CD14-positive monocyte (primary cell): ENCODE results near the gene HAO2. TPM values are rescaled to one million over a fixed set of nuclear protein-coding genes. Genes with fewer than 3 reads are reported as not detected.

Source experiments
- DNase-seq, 3 donors: peaks; one replicate each; pipeline ENCODE4 v3.0.0-alpha.2; 2011 to 2022
- H2AFZ ChIP-seq: 2 replicates; pipeline ENCODE4 v1.6.0; 2012; ENCODE audit warnings: mild to moderate bottlenecking, low read depth, low read length, inconsistent platforms; ENCODE audit not compliant: insufficient read depth, poor library complexity, severe bottlenecking
- H3K27ac ChIP-seq, 2 donors: 1 replicate in 1 of 2; 2 replicates in 1 of 2; pipeline ENCODE4 v1.5.1; 2012 to 2013; ENCODE audit warnings: low read length in 2 of 2, control low read depth in 1 of 2, inconsistent platforms in 1 of 2, low read depth in 1 of 2, mild to moderate bottlenecking in 1 of 2
- H3K27me3 ChIP-seq, 2 donors: one replicate each; pipeline versions ENCODE4 v1.6.0 to v1.6.1; 2011 to 2013; ENCODE audit warnings: low read length in 2 of 2; ENCODE audit not compliant: control insufficient read depth in 2 of 2, insufficient read depth in 2 of 2
- H3K36me3 ChIP-seq, 2 donors: replicated peaks in 1 of 2; 1 replicate in 1 of 2; 2 replicates in 1 of 2; pipeline versions ENCODE4 v1.5.1 to v1.6.1; 2012 to 2013; ENCODE audit warnings: low read length in 2 of 2, control low read depth in 1 of 2, inconsistent platforms in 1 of 2, mild to moderate bottlenecking in 1 of 2; ENCODE audit not compliant: insufficient read depth in 2 of 2, control insufficient read depth in 1 of 2
- H3K4me1 ChIP-seq, 2 donors: 1 replicate in 1 of 2; 2 replicates in 1 of 2; pipeline versions ENCODE4 v1.5.1 to v1.6.1; 2012 to 2013; ENCODE audit warnings: low read length in 2 of 2, control low read depth in 1 of 2, inconsistent platforms in 1 of 2, mild to moderate bottlenecking in 1 of 2, moderate library complexity in 1 of 2; ENCODE audit not compliant: insufficient read depth in 2 of 2, control insufficient read depth in 1 of 2
- H3K4me2 ChIP-seq: replicated peaks from 2 replicates; pipeline ENCODE3; 2012; ENCODE audit warnings: low read length, moderate library complexity, mild to moderate bottlenecking; ENCODE audit not compliant: poor library complexity, severe bottlenecking; ENCODE audit errors: extremely low read depth
- H3K4me3 ChIP-seq, 3 experiments: fragments of 200-600 bp in 1 of 3; sonication (generic) in 1 of 3; replicated peaks in 1 of 3; 1 replicate in 2 of 3; 2 replicates in 1 of 3; pipeline ENCODE4 v1.5.1; 2011 to 2013; ENCODE audit warnings: low read length in 3 of 3, mild to moderate bottlenecking in 3 of 3, control low read depth in 2 of 3, low read depth in 2 of 3, inconsistent platforms in 1 of 3, moderate library complexity in 1 of 3
- H3K79me2 ChIP-seq: 2 replicates; pipeline ENCODE4 v1.6.0; 2012; ENCODE audit warnings: mild to moderate bottlenecking, control low read depth, inconsistent platforms, low read length, moderate library complexity; ENCODE audit not compliant: insufficient read depth
- H3K9ac ChIP-seq: 2 replicates; pipeline ENCODE4 v1.6.0; 2017; ENCODE audit warnings: low read length, mild to moderate bottlenecking; ENCODE audit not compliant: insufficient read depth, poor library complexity, severe bottlenecking
- H3K9me3 ChIP-seq, 2 donors: replicated peaks in 1 of 2; 1 replicate in 1 of 2; 2 replicates in 1 of 2; pipeline versions ENCODE4 v1.5.1 to v1.6.1; 2012 to 2013; ENCODE audit warnings: low read length in 2 of 2, control low read depth in 1 of 2; ENCODE audit not compliant: control insufficient read depth in 1 of 2, insufficient read depth in 1 of 2
- H4K20me1 ChIP-seq: 2 replicates; pipeline ENCODE4 v1.6.0; 2012; ENCODE audit warnings: mild to moderate bottlenecking, low read length, control low read depth, moderate library complexity; ENCODE audit not compliant: insufficient read depth
- H3K27ac Mint-ChIP-seq, 7 donors: one replicate each; pipeline ENCODE4 v1.8.0; 2020; ENCODE audit warnings: mild to moderate bottlenecking in 7 of 7, mixed read lengths in 7 of 7, moderate library complexity in 6 of 7, inconsistent platforms in 2 of 7
- H3K27me3 Mint-ChIP-seq, 3 donors: one replicate each; pipeline ENCODE4 v1.8.0; 2021 to 2022; ENCODE audit warnings: low read depth in 3 of 3, mild to moderate bottlenecking in 3 of 3, mixed read lengths in 3 of 3, moderate library complexity in 3 of 3, inconsistent platforms in 1 of 3
- H3K36me3 Mint-ChIP-seq, 2 donors: one replicate each; pipeline ENCODE4 v1.8.0; 2020; ENCODE audit warnings: mixed read lengths in 2 of 2, inconsistent platforms in 1 of 2, mild to moderate bottlenecking in 1 of 2
- H3K4me1 Mint-ChIP-seq: one replicate; pipeline ENCODE4 v1.8.0; 2020; ENCODE audit warnings: mild to moderate bottlenecking, mixed read lengths
- H3K4me3 Mint-ChIP-seq, 2 donors: one replicate each; pipeline ENCODE4 v1.8.0; 2020; ENCODE audit warnings: mild to moderate bottlenecking in 2 of 2, mixed read lengths in 2 of 2, moderate library complexity in 1 of 2
- H3K9me3 Mint-ChIP-seq, 7 donors: one replicate each; pipeline ENCODE4 v1.8.0; 2020 to 2022; ENCODE audit warnings: mixed read lengths in 7 of 7, mild to moderate bottlenecking in 6 of 7, moderate library complexity in 6 of 7, inconsistent platforms in 2 of 7
- CTCF ChIP-seq: fragments of 200-600 bp; IDR thresholded peaks from one replicate; pipeline ENCODE4 v1.8.0; 2022; ENCODE audit warnings: antibody characterized with exemption, mild to moderate bottlenecking
- WGBS: methylation state at CpG from one replicate; pipeline ENCODE4 v1.1.5; 2013; ENCODE audit warnings: missing lambda C conversion rate; ENCODE audit not compliant: insufficient coverage; 5-methylcytosine and 5-hydroxymethylcytosine counted together
- intact Hi-C, 2 donors: fragments of 100-400 bp; cut with micrococcal nuclease; formaldehyde crosslinking; loops; one replicate each; pipeline versions ENCODE4 v1.15.0 to v1.15.1; 2023
- polyA plus RNA-seq, 3 donors: library from polyadenylated mRNA; depleted of rRNA in 1 of 3; unstranded in 2 of 3; stranded (reverse) in 1 of 3; fragments of 300-500 nt in 2 of 3; fragments of >200 nt in 1 of 3; fragmentation: Illumina TruSeq in 2 of 3; gene quantifications; 1 replicate in 2 of 3; 2 replicates in 1 of 3; pipeline ENCODE4 v1.2.3, GENCODE V29; 2012 to 2021

The HAO2 gene
- polyA plus RNA-seq, 3 donors, result not detected

DNA sequence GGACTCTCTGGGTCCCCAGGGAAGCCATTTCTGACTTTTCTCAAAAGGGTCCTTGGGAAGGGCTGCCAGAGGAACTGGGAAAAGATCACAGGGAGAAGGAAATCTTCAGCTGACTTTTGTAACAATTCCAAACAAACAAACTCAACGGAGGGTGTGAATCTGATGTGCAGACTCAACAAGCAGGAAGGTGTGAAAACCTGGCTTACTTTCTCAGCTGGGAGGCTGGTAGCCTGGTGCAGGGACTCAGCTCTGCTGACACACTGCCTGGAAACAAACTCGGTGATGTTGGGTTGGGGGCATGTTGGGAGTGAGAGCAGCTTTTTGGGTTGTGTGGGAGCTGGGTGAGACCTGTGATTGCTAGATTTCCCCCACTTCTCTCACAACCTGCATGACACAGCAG is 36.2 kb downstream of the HAO2 start:
- no CpG with 5 or more reads among the region's 2 CpGs for WGBS
- Mint-ChIP-seq H3K4me3 (no peak overlapping the region), H3K27ac (no peak overlapping the region)

DNA sequence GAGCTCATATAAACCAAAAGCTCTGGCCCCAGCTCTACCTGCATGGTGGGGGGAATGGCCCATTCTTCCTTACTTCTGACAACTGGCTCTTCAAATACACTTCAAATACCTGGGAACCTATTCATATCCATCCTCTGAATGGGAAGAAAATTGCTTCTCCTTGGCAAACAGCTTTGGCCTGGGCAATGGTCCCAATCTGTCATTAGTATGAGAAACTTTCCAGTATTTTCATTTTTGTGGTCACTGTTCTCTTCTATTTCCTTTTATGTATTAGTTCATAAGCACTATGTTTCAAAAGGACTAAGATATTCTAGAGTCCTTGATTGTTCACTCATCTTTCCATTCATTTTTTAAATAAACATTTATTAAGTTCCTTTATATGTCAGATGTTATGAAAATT is 41.1 kb downstream of the HAO2 start:
- no peak overlapping the region for H3K4me3 Mint-ChIP-seq
- peaks cover 0 to 13% (median 7%) of the 10 kb centered on the region in 7 donors for H3K9me3 Mint-ChIP-seq
- H3K79me2 ChIP-seq, result no peaks in the 10 kb centered on the region
- no peak overlapping the region for H3K4me3 ChIP-seq
- H3K36me3 Mint-ChIP-seq, result no peaks in the 10 kb centered on the region
- H3K9ac ChIP-seq, result no peak overlapping the region
- no peak for TF ChIP-seq CTCF
- DNase-seq, result no peak
- H2AFZ ChIP-seq, result no peak overlapping the region
- H3K27ac Mint-ChIP-seq, result no peak overlapping the region
- no peak overlapping the region for H3K4me2 ChIP-seq
- H3K36me3 ChIP-seq, result no peaks in the 10 kb centered on the region
- no peaks in the 10 kb centered on the region for H3K4me1 Mint-ChIP-seq
- intact Hi-C loops, result no loop called here
- peaks cover 5 to 8% of the 10 kb centered on the region in 2 donors for H3K9me3 ChIP-seq
- peaks cover 1 to 2% (median 1%) of the 10 kb centered on the region in 3 donors for H3K27me3 Mint-ChIP-seq
- no peaks in the 10 kb centered on the region for H3K4me1 ChIP-seq
- H4K20me1 ChIP-seq, result no peaks in the 10 kb centered on the region
- H3K27me3 ChIP-seq, result no peaks in the 10 kb centered on the region
- no peak overlapping the region for H3K27ac ChIP-seq

More for the DNA sequence above, 36.2 kb downstream of the HAO2 start:
- intact Hi-C loops, result no loop called here
- Histone ChIP-seq H3K36me3 (no peaks in the 10 kb centered on the region), H3K4me2 (no peak overlapping the region), H3K4me1 (no peaks in the 10 kb centered on the region), H3K9me3 (peaks cover 5 to 8% of the 10 kb centered on the region in 2 donors), H3K27me3 (no peaks in the 10 kb centered on the region), H3K27ac (no peak overlapping the region), H3K79me2 (no peaks in the 10 kb centered on the region), H4K20me1 (no peaks in the 10 kb centered on the region), H3K9ac (no peak overlapping the region), H3K4me3 (no peak overlapping the region), H2AFZ (no peak overlapping the region)
- peaks cover 1 to 4% (median 3%) of the 10 kb centered on the region in 3 donors for H3K27me3 Mint-ChIP-seq
- peaks cover 3 to 20% (median 16%) of the 10 kb centered on the region in 7 donors for H3K9me3 Mint-ChIP-seq
- no peak for TF ChIP-seq CTCF
- H3K36me3 Mint-ChIP-seq, result no peaks in the 10 kb centered on the region
- no peaks in the 10 kb centered on the region for H3K4me1 Mint-ChIP-seq
- DNase-seq, result no peak
